ENCODE measurements around the gene PCLAF. TPM values are rescaled to one million over a fixed set of nuclear protein-coding genes. Genes with fewer than 3 reads are reported as not detected.
"Not testable (repeated sequence)": the region's sequence is repeated elsewhere in the genome, so short reads cannot be mapped to it uniquely, and the experiment has no call there.

The PCLAF gene
- total and polyA plus RNA-seq, 5 experiments from 2014 or later = 0.16 to 1.5 (median 0.84) TPM; not detected in 1

GRCh38 chr15:64392471-64392870 lies 11.2 kb upstream of the PCLAF start:
- Mint-ChIP-seq H3K4me1 (peaks cover 10 to 29% (median 19%) of the 10 kb centered on the region in 4 donors), H3K4me3 (peak overlapping the region in 1 of 10 donors; percentile 38), H3K36me3 (peaks cover 5 to 42% (median 12%) of the 10 kb centered on the region in 3 donors), H3K27ac (peak overlapping the region in 4 of 10 donors; percentile 9 to 90 (median 38))
- POLR2A ChIA-PET, DNase-seq, H3K27me3 Mint-ChIP-seq, ATAC-seq, H3K9me3 Mint-ChIP-seq: not testable (repeated sequence)

DNA sequence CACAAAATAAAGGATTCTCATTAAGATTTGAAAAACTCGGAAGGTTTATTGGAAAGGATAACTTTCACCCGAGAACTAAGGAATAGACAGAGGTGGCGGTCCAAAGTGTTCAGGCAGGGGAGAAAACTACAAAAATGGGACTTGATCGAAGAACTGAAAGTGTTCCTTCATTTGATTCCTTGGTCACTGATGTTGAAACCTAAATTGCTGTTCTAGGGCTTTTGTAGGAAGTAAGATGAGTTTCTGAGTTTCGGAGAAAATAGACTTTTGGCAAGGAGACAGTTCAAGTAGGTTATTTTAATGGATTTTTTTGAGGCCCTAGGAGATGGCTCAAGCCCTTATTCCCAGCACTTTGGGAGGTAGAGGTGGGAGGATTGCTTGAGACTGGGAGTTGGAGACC lies 7.8 kb upstream of the PCLAF start:
- Mint-ChIP-seq H3K4me1 (peaks cover 11 to 28% (median 20%) of the 10 kb centered on the region in 4 donors), H3K36me3 (peaks cover 0 to 12% (median 4%) of the 10 kb centered on the region in 3 donors), H3K27me3 (no peaks in the 10 kb centered on the region), H3K9me3 (no peaks in the 10 kb centered on the region), H3K4me3 (peak overlapping the region; percentile 50 to 100 (median 80)), H3K27ac (peak overlapping the region in 7 of 10 donors; percentile 15 to 72 (median 56))
- POLR2A ChIA-PET = no interaction called here
- no peak for ATAC-seq
- no peak for DNase-seq

- Mint-ChIP-seq H3K4me3 (peak within 1 kb of the TSS; percentile 89 to 100 (median 99)), H3K9me3 (no peaks in the 10 kb centered on the region), H3K27me3 (no peaks in the 10 kb centered on the region), H3K4me1 (peaks cover 11 to 22% (median 20%) of the 10 kb centered on the region in 4 donors), H3K27ac (peak within 1 kb of the TSS; percentile 93 to 97 (median 95)), H3K36me3 (peaks cover 0 to 4% (median 4%) of the 10 kb centered on the region in 3 donors)
- POLR2A ChIA-PET = interaction anchor here (0.6 to 1.9 kb wide), 14 partner anchors 9 to 506 kb away, joined by 3 to 32 read pairs (median 4); partner anchors contain the start of genes CIAO2A, CSNK1G1 and PPIB
- peak; percentile 98 to 99 for ATAC-seq
- DNase-seq = peak; percentile 88 to 97 (median 96)
Measured at GRCh38 chr15:64387562-64388168, 6.4 kb upstream of the PCLAF start, which contains the start of gene TRIP4. Gene TRIP4, plus strand, starts transcription at chr15:64387836. Its CDS starts 28 bp downstream, at chr15:64387864.

- Mint-ChIP-seq H3K9me3 (no peaks in the 10 kb centered on the region), H3K36me3 (peaks cover 0 to 4% (median 2%) of the 10 kb centered on the region in 3 donors), H3K27ac (no peak overlapping the region), H3K4me3 (peak overlapping the region in 2 of 10 donors; percentile 26 to 39), H3K4me1 (peaks cover 16 to 27% (median 26%) of the 10 kb centered on the region in 4 donors), H3K27me3 (no peaks in the 10 kb centered on the region)
- POLR2A ChIA-PET = interaction anchor here (0.6 kb wide), 1 partner anchor 56 kb away, joined by 3 read pairs; no protein-coding TSS in a partner anchor
- ATAC-seq (no peak), DNase-seq (no peak)
Measured at GRCh38 chr15:64386291-64386690, 5.0 kb upstream of the PCLAF start.

DNA sequence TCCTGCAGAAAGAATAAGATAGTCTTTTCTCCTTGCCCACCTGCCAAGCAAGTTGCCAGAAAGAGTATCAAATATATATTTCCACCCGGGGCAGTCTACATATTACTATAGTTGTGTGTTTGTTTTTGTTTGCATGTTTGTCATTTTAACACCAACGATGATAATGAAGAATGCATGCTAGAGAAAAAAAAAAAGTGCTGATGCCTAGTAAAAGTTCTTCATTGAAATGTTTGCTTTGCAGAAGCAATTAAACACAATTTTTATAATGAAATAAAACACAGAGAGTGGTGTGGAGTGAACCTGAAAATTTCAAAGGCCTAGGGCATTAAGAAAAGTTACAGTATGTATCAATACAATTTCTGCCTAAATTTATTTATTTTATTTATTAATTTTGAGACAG lies 2.5 kb upstream of the PCLAF start:
- DNase-seq (no peak), ATAC-seq (no peak)
- no peak overlapping the region for H3K4me3 Mint-ChIP-seq
- no peaks in the 10 kb centered on the region for H3K27me3 Mint-ChIP-seq
- peaks cover 0 to 4% (median 0%) of the 10 kb centered on the region in 3 donors for H3K36me3 Mint-ChIP-seq
- peaks cover 15 to 26% (median 24%) of the 10 kb centered on the region in 4 donors for H3K4me1 Mint-ChIP-seq
- no peak overlapping the region for H3K27ac Mint-ChIP-seq
- POLR2A ChIA-PET = no interaction called here
- H3K9me3 Mint-ChIP-seq = no peaks in the 10 kb centered on the region

DNA sequence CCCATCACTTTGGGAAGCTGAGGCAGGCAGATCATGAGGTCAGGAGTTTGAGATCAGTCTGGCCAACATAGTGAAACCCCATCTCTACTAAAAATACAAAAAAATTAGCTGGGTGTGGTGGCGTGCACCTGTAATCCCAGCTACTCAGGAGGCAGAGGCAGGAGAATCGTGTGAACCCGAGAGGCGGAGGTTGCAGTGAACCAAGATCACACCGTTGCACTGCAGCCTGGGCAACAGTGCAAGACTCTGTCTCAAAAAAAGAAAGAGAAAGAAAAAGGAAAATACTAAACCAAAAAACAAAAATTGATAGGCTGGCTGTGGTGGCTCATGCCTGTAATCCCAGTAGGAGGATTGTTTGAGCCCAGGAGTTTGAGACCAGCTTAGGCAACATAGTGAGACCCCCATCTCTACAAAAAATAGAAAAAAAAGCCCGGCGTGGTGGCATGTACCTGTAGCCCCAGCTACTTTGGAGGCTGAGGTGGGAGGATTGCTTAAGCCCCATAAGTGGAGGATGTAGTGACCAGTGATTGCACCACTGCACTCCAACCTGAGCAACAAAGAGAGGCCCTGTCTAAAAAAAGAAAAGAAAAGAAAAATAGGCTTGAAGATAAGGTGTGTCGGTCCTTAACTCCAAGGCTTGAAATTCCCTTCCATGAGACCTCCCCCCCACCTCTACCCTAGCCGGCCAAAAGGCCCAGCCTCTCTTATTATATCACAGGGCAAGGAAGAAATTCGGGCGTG lies 941 bp downstream of the PCLAF start:
- H3K9me3 Mint-ChIP-seq, H3K27me3 Mint-ChIP-seq, H3K27ac Mint-ChIP-seq, H3K36me3 Mint-ChIP-seq, DNase-seq, ATAC-seq, POLR2A ChIA-PET: not testable (repeated sequence)
- Mint-ChIP-seq H3K4me1 (peaks cover 9 to 15% (median 13%) of the 10 kb centered on the region in 4 donors), H3K4me3 (peak overlapping the region; percentile 86 to 99 (median 94))

GRCh38 chr15:64379216-64379960 lies 1.9 kb downstream of the PCLAF start:
- no peak overlapping the region for H3K27ac Mint-ChIP-seq
- POLR2A ChIA-PET = no interaction called here

DNA sequence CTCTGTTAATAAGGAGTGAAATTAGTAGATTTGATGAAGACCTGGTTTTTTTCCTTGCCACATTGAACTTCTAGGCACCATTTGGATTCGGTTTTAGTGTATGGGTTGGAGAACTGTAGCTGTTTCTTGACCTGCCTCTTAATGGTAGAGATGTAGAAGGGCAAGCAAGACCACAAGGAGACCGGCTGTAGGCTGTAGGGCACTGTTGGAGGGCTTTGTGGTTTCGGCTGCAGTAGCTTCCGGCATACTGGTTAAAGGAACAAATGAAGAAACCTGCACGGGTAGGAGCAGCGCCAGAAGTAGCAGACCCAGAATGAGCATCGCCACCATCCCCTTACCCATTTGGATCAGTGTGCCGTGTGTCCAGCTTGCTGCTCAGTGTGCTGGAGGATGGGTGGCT lies 7.9 kb downstream of the PCLAF start:
- H3K4me1 Mint-ChIP-seq = peaks cover 0 to 4% (median 0%) of the 10 kb centered on the region in 4 donors
- POLR2A ChIA-PET = interaction anchor here (0.6 kb wide), 1 partner anchor 11 kb away, joined by 3 read pairs; no protein-coding TSS in a partner anchor

More at GRCh38 chr15:64379216-64379960, 1.9 kb downstream of the PCLAF start:
- H3K4me1 Mint-ChIP-seq = peaks cover 9 to 15% (median 13%) of the 10 kb centered on the region in 4 donors
- no peaks in the 10 kb centered on the region for H3K36me3 Mint-ChIP-seq
- ATAC-seq = no peak
- no peaks in the 10 kb centered on the region for H3K27me3 Mint-ChIP-seq
- H3K4me3 Mint-ChIP-seq = peak overlapping the region in 9 of 10 donors; percentile 31 to 90 (median 72)
- DNase-seq = no peak
- H3K9me3 Mint-ChIP-seq = no peaks in the 10 kb centered on the region

DNA sequence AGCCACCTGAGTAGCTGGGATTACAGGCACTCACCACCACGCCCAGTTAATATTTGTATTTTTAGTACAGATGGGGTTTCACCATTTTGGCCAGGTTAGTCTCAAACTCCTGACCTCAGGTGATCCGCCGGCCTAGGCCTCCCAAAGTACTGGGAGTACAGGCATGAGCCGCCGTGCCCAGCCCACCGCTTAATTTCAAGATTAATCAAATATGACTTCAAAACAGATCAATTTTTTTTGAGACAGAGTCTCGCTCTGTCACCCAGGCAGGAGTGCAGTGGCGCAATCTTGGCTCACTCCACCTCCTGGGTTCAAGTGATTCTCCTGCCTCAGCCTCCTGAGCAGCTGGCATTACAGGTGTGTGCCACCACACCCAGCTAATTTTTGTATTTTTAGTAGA lies 9.9 kb downstream of the PCLAF start:
- DNase-seq, H3K27me3 Mint-ChIP-seq, H3K27ac Mint-ChIP-seq, H3K9me3 Mint-ChIP-seq, H3K36me3 Mint-ChIP-seq, ATAC-seq, POLR2A ChIA-PET, H3K4me1 Mint-ChIP-seq, H3K4me3 Mint-ChIP-seq: not testable (repeated sequence)

More for the DNA sequence above, 7.9 kb downstream of the PCLAF start:
- ATAC-seq = peak; percentile 32 to 39
- Mint-ChIP-seq H3K27me3 (no peaks in the 10 kb centered on the region), H3K36me3 (no peaks in the 10 kb centered on the region), H3K4me3 (peak overlapping the region; percentile 42 to 82 (median 72)), H3K9me3 (no peaks in the 10 kb centered on the region), H3K27ac (peak overlapping the region in 6 of 10 donors; percentile 22 to 69 (median 60))
- DNase-seq = no peak

GRCh38 chr15:64369078-64369607 lies 12.1 kb downstream of the PCLAF start:
- no peaks in the 10 kb centered on the region for H3K27me3 Mint-ChIP-seq

GRCh38 chr15:64361259-64361658 lies 20.0 kb downstream of the PCLAF start:
- DNase-seq = no peak
- H3K27me3 Mint-ChIP-seq = no peaks in the 10 kb centered on the region
- POLR2A ChIA-PET = interaction anchor here (0.6 kb wide), 1 partner anchor 155 kb away, joined by 3 read pairs; no protein-coding TSS in a partner anchor
- ATAC-seq = no peak
- H3K9me3 Mint-ChIP-seq = no peaks in the 10 kb centered on the region
- no peak overlapping the region for H3K4me3 Mint-ChIP-seq
- no peaks in the 10 kb centered on the region for H3K36me3 Mint-ChIP-seq
- no peak overlapping the region for H3K27ac Mint-ChIP-seq
- peaks cover 5 to 6% (median 5%) of the 10 kb centered on the region in 4 donors for H3K4me1 Mint-ChIP-seq

More at GRCh38 chr15:64369078-64369607, 12.1 kb downstream of the PCLAF start:
- H3K4me3 Mint-ChIP-seq = no peak overlapping the region
- H3K9me3 Mint-ChIP-seq = no peaks in the 10 kb centered on the region
- H3K36me3 Mint-ChIP-seq = no peaks in the 10 kb centered on the region
- POLR2A ChIA-PET = interaction anchor here (0.7 kb wide), 1 partner anchor 84 kb away, joined by 6 read pairs; no protein-coding TSS in a partner anchor
- ATAC-seq (no peak), DNase-seq (no peak)
- no peak overlapping the region for H3K27ac Mint-ChIP-seq
- H3K4me1 Mint-ChIP-seq = peaks cover 0 to 7% (median under 1%) of the 10 kb centered on the region in 4 donors

- peaks cover 13 to 24% (median 18%) of the 10 kb centered on the region in 4 donors for H3K4me1 Mint-ChIP-seq
- no peak for ATAC-seq
- no peaks in the 10 kb centered on the region for H3K9me3 Mint-ChIP-seq
- peak overlapping the region; percentile 91 to 98 (median 94) for H3K4me3 Mint-ChIP-seq
- DNase-seq = no peak
- POLR2A ChIA-PET = interaction anchor here (1.9 kb wide), 1 partner anchor 31 kb away, joined by 9 read pairs; the partner anchor contains the start of gene TRIP4
- H3K27me3 Mint-ChIP-seq = no peaks in the 10 kb centered on the region
- peak overlapping the region; percentile 79 to 96 (median 93) for H3K27ac Mint-ChIP-seq
- H3K36me3 Mint-ChIP-seq = peaks cover 0 to 4% (median 0%) of the 10 kb centered on the region in 3 donors
Measured at GRCh38 chr15:64356710-64357040, 24.6 kb downstream of the PCLAF start.
